Cardiac fibroblast (primary cell): ENCODE results near the gene UPB1.

Experiments used
- DNase-seq, 2 donors: peaks; one replicate each; pipeline versions ENCODE4 v3.0.0 to v3.0.0-alpha.2; 2010; ENCODE audit warnings: low read depth in 2 of 2
- H3K4me3 ChIP-seq, 2 donors: replicated peaks in 1 of 2; 1 replicate in 1 of 2; 2 replicates in 1 of 2; pipeline ENCODE4 v1.5.1; 2011; ENCODE audit warnings: low read depth in 2 of 2, low read length in 2 of 2, mild to moderate bottlenecking in 2 of 2, moderate library complexity in 1 of 2
- CTCF ChIP-seq: IDR thresholded peaks from one replicate; pipeline ENCODE4 v1.5.1; 2011; ENCODE audit warnings: low read depth, mild to moderate bottlenecking, low read length, inconsistent platforms

UPB1 gene

DNA sequence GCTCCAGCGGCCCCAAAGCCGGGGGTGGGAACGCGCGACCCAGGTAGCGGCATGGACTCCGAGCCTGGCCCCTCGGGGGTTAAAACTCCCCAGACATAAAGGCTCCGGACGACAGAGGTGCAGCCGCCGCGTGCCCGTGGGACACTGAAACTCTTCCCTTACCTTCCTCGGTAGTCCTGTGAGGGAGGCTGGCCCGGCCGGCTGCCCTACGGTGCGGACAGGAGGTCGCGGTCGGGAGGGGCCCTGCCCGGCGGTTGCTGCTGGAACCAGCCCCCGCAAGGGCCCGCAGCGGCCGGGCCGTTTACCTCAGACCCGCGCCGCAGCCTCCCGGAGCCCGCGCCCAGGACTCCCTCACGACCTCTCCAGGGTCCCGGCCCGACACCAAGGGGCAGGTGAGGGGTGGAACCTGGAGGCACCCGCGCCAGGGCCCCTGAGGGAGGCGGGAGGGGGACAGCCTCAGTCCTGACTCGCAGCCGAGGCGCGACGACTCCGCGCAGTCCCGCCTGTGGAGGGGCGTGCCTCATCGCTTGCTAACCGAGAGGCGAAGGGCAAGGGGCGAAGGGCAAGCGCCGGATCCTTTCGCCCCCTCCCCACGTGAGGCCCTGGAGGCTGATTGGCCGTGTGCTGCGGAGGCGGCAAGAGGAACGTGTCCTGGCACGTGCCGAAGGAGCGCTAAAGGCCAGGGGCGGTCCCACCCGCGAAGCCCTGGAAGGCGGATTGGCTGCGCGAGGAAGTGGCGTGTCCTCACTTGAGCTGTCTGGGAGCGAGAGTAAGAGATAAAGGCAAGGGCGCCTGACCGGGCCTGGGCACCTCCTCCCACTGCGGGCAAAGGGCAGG lies at the start of gene UPB1:
Gene UPB1, plus strand, starts transcription at position 805 of the 837 bp plus-strand sequence. CDS start 72 bp downstream, outside the sequence.
- TF ChIP-seq CTCF: no peak
- no peak for DNase-seq
- no peak within 1 kb of the TSS for H3K4me3 ChIP-seq

GRCh38 chr22:24445481-24446259 lies 49.5 kb upstream of the UPB1 start:
- no peak overlapping the region for H3K4me3 ChIP-seq
- DNase-seq: no peak
- no peak for TF ChIP-seq CTCF

DNA sequence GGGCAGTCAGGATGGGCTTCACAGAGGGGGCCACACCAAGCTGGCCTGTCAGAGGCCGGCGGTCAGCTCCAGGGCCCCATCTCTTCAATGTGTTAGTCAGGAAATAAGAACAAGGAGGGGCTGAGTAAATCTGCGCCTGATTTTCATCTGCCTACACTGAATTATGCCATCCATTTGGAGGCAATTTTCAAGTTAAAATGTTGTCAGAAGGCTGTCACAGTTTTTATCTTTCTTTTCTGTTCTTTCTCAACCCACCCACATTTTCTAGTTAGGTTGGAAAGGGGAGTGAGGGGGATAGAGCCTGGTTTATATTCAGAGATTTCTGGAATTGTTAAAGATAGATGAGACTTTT lies 48.9 kb upstream of the UPB1 start:
- DNase-seq: no peak
- no peak overlapping the region for H3K4me3 ChIP-seq
- no peak for TF ChIP-seq CTCF

- no peak for DNase-seq
- no peak overlapping the region for H3K4me3 ChIP-seq
- TF ChIP-seq CTCF: no peak
Measured at GRCh38 chr22:24450610-24451009, 44.5 kb upstream of the UPB1 start.

- DNase-seq: no peak
- no peak overlapping the region for H3K4me3 ChIP-seq
- no peak for TF ChIP-seq CTCF
Measured at GRCh38 chr22:24451162-24451561, 44.0 kb upstream of the UPB1 start.

DNA sequence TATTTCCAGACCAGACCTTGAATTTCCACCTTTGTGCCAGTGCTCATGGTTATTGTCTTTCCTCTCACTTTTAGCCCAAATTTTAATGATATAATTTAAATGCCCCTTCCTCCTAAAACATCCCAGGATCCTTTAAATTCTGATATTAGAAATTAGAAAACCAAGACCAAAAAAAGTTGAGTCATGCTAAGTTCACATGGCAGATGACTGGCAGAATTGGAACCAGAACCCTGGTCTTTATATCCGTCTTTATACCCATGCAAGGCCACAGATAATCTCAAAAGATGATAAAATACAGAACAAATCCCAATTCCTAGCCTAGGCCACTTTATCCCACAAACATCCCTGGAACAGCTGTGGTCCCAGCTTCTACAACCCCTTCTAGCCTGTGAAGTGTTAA lies 41.3 kb upstream of the UPB1 start:
- H3K4me3 ChIP-seq: no peak overlapping the region
- no peak for TF ChIP-seq CTCF

More for the DNA sequence above, 41.3 kb upstream of the UPB1 start:
- DNase-seq: no peak
